ENCODE results near the gene ZNF101. TPM values are rescaled to one million over a fixed set of nuclear protein-coding genes. Genes with fewer than 3 reads are reported as not detected.

ZNF101 gene
- total RNA-seq, 1 donor from 2014 or later = 12.2 TPM

DNA sequence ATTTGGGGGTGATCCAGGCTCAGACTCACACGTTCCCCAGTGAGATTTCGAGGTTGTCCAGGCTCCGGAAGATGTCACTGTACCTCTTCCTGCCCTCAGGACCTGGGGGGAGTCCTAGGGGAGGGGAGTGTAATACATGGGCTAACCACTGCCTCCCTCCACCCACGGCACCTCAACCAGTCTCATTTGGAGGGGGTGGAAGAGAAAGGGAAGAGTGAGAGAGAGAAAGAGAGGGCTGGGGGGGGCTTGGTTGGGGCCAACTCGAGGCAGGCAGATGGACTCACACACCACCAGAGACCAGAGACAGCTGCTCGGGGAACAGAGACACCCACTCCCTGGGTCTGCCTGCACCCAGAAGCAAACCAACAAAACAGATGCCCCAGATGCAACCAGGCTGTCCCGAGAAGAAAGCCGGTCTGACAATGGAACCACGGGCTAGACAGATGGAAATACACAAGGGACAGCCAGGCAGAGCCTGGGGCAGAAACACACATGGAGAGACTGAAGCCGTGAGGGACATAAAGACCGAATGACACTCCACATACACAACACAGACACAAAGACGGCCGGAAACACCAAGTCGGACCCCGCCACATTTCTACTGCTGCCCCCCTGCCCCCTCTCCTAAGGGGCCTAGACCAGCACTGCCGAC lies 26.0 kb upstream of the ZNF101 start:
- no peak for DNase-seq

DNA sequence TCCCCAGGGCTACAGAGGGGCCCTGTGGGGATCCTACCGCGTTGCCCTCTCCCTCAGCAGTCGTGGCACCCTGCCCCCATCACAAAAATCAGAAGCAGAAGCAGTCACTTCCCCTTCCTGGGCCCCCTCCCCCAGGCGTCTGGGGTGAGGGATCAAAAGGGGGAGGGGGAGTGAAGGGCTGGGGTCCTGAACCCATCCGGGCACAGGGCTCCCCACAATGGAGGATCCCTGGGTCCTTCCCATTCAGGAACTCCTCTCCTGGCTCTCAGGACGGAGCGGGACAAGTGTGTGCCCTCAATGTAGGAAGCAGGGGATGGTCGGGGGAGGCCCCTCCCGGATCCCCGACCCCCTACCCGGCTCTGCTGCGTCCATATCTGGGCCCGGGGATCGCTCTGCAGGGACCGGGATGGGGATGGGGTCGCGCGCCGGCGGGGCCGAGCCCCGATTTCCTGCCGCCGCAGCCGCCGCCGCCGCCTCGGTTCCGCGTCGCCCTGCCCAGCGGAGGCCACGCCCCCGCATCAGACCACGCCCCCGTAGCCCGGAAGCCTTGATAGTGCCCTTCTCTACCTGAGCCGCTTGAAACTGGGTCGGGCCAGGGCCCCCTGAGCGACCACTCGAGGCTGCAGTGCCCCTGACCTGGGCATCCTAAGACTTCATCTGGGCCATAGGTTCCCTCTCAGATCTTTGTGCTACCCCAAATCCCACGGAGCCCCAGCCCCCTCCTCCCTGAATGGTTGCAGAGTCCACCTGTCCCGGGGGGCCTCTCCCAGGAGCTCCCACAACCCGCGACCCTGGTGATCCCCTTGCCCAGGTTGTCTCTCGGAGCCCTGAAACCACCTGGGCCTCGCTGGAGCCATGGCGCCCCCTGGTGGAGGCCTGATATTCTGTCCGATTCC lies 25.2 kb upstream of the ZNF101 start, which contains the start of gene GMIP:
GMIP (minus strand) TSS at position 500 of the 896 bp plus-strand sequence; CDS start at position 372, 128 bp downstream.
- peak; percentile 50 for DNase-seq

DNA sequence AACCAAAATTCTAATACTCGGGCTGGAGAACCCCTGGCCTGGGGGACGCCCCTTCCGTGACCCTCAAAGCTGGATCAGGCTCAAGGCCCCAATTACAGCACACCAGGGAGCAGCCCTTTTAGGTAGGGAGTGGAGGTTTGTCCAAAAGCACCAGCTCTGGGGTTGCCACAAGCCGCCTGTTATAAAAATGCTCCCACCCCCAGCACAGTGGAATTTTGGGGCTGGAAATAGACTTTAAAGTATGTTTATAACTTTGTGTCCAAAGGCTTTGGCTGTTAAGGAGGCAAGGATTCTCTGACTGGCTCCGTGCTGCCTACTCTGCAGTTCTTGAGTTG lies 24.6 kb upstream of the ZNF101 start:
- no peak for DNase-seq

DNA sequence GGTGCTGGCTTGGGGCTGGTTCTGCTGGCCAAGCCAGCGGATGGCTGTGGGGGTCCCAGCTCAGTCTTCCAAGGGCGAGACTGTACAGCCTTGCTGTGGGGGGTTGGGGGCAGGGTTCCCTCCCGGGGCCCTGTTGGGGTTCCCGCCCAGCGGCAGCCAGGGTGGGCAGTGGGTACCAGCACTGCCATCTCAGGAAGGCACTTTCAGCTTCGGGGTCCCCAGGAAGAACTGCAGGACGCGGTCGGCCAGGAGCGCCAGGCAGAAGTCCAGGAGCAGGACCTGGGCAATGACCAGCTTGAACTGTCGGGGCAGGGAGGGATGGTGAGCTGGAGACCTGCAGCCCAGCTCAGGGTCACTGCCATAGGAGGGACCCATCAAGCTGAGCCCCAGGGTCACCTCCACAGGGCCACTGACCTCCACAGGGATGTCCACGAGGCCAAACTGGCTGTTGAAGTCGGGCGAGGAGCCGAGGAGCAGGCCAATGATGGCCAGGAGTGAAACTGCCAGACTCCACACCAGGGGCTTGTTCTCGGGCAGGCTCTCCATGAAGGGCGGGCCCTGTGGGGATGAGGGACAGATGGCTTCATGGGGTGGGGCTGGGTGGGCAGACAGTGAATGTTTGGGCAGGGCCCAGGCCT lies 23.3 kb upstream of the ZNF101 start:
- no peak for DNase-seq

DNA sequence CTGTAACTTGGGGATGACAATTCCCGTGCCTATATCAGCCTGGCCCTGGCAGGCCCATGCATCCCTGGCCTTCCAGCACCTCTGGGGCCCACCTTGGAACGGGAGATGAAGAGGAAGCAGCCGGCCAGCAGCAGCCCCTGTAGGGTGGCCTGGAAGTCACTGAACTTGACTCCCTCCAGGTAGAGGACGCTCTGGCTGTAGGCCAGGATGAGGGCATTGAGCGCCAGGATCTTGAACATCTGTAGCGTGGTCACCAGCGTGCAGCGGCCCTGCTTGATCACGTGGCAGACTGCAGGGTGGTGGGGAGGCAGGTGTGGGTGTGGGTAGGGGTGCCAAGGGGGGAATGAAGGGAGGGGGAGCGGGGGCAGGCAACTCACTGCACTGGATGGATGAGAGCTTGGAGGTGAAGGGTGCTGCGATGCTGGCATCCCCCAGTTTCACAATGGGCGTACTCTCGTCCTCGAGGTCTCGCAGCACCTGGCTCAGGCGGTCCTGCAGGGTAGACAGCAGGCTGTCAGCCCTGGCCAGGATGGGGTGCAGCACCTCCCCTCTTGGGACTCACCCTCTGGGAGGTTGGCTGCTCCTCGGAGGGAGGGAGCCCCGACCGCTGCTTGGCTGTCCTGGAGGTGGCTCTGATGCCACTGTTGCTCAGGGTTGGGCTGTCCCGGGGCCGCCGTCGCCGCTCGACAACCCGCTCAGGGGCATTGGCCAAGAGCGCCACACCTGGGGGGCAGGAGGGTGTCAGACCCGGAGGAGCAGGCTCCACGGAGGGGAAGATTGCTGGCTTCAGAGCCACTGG lies 21.4 kb upstream of the ZNF101 start:
- no peak for DNase-seq

DNA sequence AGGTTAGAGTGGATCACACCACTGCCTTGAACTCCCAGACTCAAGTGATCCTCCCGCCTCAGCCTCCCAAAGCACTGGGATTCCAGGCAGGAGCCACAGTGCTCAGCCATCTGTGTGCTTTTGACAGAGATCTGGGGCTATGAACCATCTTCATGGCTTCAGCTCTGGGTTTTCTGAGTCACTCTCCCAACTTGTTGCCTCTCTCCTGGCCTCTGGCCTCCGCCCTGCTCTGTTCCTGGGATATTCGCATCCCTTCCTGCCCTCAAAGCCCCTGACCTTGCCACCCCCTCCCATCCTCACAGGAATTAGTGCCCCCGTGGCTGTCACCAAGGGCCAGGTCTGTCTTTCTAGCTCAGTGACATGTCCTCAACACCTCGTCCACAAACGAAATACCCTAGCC lies 19.5 kb upstream of the ZNF101 start:
- DNase-seq = no peak

DNA sequence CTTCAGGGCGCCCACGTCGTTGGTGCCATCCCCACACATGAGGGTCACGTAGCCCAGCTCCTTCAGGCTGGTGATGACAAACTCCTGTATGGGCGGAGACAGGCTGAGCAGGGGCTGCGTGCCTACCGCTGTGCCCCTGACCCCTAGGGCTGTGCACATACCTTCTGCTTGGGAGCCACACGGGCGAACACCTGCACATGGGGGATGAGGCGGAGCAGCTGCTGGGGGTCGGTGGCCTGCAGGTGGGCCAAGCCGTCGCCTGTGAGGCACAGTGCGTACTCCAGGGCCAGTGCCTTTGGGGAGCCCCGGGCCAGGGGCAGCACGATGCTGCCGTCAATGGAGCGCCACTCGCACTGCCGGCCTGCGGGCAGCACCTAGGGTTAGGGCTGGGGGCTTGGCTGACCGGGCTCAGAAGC lies 19.1 kb upstream of the ZNF101 start:
- no peak for DNase-seq

DNA sequence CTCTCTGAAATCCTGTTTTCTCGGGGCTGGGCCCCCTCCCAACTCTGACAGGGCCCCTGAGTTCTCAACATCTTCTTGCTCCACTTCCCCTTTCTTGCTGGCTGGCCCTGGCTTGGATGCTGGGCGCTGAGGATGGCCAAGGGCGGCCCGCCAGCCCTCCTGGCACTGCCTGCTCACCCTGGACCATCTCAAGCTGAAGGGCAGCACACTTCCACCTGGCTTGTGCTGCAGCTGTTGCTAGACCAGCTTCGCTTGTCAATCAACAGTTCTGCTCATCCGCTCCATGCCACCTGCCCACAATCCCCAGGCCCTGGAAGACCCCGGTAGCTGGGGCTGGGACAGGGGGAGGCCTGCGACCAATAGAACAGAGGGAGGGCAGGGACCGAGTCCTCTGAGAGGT lies 18.3 kb upstream of the ZNF101 start:
- no peak for DNase-seq

DNA sequence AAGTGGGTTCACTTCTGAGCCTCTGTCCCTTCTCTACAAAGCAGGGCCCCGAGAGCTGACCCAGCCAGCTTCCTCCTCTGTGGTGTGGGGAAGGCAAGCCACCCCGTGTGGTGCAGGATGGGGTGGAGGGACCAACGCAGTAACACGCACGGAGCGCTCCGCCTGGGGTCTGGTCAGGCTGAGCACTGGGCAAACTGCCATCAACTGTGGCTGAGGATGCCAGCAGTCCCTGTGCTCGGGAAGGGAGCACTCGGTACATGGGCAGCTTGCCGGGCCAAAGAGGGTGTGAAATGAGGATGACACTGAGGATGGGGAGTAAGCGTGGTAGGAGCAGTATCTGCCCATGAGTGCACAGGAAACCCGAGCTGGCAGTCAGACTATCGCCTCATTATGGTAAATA lies 17.6 kb upstream of the ZNF101 start:
- no peak for DNase-seq

DNA sequence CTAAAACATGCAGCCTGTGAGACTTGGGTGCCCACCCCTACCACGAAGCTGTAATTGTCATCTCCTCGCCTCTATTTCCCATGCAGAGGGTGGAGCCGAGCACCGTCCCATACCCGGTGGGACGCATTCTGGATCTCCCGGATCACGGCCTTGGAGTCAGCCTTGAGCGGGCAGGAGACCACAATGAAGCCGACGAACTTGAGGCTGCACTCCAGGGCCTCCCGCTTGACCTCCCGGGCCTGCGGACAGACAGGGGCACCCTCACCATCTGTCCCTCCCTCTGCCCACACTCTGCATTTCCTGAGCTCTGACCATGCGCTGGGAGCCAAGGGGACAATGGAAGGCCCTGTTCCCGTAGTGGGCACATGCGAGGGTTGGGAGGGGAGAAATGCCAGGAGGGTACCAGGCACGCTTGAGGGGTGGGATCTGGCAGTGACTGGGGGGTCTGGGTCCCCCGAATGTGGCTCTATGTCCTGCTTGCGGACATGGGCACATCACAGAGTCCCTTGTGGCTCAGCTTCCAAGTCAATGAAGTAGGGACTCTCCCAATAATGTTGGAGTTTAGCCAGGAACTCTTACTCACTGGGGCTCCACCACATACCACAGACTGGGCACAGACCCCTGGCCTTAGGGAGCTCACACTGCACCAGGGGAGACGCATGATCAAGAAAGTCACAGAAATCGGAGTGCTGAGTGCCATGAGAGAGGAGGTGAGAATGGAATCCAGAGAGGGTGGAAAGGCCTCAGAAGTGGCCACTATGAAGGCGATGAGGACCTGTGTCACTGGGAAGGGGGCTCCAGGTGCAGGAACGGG lies 15.9 kb upstream of the ZNF101 start:
- DNase-seq = no peak

DNA sequence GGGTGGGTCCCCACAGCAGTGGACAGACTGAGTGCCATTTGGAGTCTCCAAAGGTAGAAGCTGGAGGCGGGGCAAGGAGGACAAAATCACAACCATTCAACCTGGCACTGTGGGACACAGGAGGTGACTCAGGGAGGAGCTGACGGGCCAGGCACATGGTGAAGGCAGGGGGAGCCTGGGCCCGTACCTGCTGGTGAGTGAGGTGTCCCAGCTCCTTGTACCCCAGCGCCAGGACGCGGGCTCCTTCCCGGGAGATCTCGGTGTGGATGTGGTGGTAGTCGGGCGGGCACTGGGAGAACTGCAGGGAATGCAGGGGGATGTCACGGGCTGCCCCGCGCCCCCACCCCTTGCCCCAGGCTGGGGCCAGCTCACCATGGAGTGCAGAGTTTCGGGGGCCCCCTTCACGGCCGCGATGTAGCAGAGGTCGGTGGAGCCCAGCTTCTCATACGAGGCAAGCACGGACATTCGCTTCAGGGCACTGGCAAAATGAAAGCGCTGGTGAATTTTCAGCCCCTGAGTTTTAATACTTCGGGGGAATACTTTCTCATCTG lies 15.0 kb upstream of the ZNF101 start:
- DNase-seq = no peak

DNA sequence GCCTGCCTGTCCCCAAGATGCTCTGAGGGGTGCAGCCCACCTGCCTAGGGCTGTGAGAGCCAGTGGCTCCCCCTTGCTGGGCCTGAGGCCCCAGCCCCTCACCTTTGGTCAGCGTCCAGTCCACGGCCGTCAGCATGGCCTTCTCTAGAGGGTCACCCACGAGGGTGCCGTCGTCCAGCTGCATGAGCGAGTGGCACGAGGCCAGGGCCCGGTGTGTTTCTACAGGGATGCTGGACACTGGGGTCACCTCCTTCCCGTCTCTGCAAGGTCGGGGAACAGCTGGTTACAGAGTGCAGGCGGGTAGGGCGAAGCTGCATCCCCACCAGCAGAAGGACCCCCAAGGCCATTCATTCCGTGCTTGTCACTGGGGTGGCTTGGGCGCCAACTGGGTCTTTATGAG lies 14.2 kb upstream of the ZNF101 start:
- no peak for DNase-seq

DNA sequence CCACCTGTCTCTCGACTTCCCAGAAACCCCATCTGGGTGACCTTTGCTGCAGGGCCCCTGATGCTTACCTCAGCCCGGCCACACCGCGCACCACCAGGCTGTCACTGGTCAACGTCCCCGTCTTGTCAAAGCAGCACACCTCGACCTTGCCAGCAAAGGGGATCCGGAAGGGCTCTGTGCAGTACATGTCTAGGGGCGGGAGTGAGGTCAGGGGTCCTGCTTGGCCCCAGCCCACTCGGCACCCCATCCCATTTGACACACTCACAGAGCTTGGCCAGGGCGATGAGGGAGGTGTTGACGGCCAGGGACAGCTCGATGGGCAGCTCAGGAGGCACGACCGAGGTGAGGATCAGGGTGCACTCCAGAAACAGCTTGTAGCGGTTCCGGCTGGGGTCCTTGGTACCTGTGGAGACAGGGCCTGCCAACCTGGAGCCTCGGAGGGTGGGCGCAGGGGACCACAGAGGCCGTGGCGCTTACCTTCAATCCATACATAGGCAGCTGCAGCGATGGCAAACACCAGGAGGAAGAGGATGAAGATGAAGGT lies 13.5 kb upstream of the ZNF101 start:
- DNase-seq = no peak

DNA sequence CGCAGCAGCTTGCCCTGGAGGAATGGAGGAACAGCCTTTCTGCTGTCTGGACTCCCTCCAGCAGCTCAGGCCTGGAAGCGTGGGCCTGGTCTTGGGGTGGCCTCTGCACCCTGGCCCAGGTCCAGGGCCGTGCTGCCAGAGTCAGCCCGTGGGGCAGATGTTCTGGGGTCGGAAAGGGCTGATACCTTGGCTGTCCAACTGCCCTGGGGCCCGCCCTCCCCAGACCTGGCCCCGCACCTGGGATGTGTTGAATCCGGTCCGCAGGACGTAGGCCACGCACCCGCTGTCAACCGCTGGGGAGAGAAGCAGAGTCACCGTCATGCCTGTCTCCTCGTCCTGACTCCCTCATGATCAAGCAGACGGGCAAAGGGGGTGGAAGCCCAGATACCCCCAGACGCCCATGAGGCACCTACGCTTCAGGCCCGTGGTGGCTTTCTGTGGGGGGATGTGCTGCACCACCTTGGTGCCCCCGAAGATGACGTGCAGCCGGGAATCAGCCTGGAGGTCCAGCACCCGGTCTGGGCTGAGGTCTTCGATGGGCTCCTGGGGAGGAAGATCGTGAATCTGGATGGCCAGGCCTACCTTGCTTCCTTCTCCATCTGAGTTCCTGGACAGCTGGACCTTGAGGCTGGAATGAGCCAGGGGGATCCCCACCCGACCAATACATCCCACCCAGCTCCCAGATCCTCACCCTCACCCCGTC lies 12.8 kb upstream of the ZNF101 start:
- no peak for DNase-seq

DNA sequence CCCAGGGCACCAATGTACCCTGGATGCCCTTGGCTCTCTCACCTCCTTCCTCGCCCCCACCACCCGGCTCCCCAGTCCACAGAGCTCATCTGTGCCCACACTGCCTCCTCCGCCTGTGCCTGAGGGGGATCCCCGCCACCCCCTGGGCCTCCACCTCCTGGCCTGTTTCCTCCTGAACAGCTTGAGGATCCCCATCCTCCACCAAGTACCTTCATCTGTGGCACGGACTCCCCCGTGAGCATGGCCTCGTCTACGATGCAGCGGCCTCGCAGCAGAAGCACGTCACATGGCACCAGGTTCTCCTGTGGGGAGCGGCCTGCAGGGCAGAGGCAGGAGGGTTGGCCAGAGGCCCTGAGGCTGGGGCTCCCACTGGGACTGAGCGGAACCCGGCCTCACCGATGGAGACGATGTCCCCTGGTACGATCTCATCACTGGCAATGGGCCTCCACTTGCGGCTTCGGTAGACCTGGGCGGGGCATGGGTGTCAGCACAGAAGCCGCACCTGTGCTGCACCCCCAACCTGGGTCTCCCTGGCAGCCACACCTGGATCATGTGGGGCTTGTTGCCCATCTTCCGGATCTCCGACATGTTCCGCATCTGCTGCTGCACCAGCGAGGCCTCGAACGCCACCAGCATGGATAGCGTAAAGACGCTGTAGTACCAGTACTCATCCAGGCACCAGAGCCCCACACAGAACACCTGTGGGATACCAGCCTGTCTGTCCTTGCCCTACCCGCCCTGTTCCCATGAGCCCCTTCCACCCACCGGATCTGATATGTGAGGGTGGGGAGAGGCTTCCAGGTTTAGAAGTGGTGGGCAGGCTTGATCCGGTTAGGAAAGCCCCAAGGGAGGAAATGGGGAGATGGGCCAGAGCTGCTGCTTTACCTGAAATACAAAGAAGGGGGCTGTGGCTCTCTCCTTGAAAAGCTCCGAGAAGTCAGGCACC lies 11.9 kb upstream of the ZNF101 start:
- DNase-seq = no peak

DNA sequence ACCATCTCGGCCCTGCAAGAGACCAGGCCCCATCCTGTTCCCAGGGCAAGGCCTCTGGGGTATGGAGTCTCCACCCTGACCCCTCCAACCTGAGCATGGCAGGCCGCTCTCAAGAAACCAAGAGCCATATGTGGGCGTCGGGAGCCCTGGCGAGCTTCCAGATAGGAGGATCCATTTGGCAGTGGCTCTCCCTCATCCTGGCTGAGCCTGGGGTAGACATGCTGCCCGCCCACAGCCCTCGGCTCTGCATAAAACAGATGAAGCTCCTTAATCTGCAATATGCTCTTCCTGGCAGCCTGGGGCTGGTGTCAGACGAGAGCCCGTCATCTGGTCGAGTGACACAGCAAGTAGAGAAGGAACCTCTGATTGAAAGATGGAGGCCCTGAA lies 11.2 kb upstream of the ZNF101 start:
- DNase-seq = peak; percentile 61

DNA sequence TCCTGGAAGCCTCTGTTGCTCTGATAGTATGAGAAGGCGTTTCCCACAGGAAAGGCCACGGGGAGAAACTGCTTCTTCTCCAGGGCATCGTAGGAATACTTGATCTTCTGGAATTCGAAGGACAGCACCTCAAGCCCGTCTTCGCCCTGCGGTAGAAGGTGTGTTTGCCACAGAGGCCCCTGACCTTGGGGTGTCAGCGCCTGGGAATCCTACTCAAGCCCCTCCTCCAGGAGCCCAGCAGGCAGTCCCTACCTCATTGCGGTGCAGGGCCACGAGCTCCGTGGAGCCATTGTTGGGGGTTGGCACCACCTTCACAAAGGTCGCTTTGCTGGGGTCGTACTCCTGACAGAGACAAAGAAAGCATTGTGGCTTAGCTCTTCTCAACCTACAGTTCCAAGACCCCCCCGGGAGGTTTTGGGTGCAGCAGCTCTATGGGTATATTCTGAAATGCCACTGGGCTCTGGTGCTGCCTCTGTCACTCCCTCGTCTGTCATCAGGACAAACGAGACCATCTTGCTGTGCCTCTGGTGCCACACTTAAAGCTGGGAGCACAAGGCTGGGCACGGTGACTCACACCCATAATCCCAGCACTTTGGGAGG lies 8.9 kb upstream of the ZNF101 start:
- DNase-seq = no peak

DNA sequence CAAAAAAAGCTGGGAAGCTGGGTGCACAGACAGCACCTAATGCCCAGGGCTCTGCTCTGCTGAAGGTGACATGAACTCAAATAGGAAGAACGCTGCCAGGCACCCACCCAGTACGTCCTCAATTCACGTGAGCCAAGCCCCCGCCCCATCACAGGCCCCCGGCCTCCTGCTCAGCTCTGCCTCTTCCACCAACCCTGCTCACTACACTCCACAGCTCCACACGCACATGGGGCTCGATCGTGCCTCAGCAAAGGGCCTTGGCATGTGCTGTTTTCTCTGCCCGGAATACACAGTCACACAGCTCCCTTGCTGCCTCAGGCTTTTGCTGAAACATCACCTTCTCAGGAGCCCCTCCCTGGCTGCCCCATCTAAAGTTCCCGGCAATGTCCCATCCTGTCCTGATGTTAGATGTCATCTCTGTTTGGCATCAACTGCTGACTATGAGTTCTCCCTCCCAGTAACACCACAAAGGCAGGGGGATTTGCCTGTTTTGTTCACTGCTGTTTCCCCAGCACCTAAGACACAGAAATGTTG lies 7.4 kb upstream of the ZNF101 start:
- no peak for DNase-seq
